Measurements from ENCODE around the gene NXPE3.

The NXPE3 gene

DNA sequence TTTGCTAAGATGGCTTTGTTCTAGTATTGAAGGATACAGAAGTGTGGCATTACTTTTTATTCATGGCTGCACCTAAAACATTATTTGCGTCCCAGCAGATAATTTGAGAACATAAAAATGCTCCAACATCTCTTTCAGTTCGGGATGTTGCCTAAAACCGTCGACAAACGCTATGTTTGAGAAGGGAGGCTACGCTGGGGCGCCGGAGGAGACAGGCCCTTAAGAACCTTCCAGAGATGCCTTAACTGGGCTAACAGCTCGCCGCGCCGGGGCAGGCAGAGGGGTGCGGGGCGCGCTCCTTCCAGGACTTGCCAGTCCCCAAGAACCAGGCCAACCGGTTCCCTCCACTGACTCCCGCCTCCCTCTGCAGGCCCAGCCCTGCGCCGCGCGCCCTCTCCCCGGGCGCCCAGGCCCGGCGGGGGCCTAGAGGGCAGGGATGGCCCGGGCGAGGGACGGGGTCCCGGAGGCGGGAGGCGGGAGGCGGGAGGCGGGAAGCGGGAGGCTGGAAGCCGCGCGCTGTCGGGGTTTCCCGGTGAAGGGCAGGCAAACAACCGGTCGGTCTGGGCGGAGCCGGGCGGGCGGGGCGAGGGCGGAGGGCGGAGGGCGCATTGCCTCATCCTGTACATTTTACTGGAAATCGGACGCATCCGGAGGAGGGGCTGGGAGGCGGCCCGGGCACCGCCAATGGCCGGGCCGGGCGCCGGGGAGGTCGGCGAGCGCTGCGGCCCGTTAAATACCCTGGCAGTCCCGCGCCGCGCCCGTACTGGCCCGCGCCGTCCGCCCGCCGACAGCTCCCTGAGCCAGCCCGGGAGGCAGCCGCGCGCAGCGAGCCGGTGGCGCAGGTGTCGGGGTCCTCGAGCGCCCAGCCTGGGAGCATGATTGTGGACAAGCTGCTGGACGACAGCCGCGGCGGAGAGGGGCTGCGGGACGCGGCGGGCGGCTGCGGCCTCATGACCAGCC, 70.0 kb downstream of the NXPE3 start, which contains the start of gene NFKBIZ:
TSS of gene NFKBIZ (plus strand) at position 761 of the 960 bp plus-strand sequence. CDS start at position 876, 115 bp downstream.
- H3K4me3 ChIP-seq (ENCODE audit: low read length): peak within 1 kb of the TSS; percentile 98
- TF ChIP-seq ZNF274 (IDR thresholded peaks at IDR 0.05; ENCODE audit: low read depth, low read length): no peak

DNA sequence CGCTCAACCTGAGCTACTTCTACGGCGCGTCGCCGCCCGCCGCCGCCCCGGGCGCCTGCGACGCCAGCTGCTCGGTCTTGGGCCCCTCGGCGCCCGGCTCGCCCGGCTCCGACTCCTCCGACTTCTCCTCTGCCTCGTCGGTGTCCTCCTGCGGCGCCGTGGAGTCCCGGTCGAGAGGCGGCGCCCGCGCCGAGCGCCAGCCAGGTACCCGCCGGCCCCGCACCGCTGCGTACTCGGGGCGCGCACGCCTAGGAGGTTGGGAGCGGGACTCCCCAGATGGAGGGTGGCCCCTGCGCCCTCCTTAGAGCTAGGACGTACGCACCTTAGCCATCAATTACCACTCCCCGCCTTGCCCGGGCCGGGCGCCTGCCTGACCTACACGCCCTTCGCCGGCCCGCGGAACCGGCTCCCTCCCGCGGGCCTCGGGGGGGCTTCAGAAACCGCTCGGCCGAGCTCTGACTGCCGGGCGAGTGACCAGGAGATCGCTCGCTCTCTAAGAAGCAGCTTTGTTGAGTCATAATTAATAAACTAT, 70.8 kb downstream of the NXPE3 start:
- H3K4me3 ChIP-seq (ENCODE audit: low read length): peak overlapping the region; percentile 98
- TF ChIP-seq ZNF274 (IDR thresholded peaks at IDR 0.05; ENCODE audit: low read depth, low read length): no peak

DNA sequence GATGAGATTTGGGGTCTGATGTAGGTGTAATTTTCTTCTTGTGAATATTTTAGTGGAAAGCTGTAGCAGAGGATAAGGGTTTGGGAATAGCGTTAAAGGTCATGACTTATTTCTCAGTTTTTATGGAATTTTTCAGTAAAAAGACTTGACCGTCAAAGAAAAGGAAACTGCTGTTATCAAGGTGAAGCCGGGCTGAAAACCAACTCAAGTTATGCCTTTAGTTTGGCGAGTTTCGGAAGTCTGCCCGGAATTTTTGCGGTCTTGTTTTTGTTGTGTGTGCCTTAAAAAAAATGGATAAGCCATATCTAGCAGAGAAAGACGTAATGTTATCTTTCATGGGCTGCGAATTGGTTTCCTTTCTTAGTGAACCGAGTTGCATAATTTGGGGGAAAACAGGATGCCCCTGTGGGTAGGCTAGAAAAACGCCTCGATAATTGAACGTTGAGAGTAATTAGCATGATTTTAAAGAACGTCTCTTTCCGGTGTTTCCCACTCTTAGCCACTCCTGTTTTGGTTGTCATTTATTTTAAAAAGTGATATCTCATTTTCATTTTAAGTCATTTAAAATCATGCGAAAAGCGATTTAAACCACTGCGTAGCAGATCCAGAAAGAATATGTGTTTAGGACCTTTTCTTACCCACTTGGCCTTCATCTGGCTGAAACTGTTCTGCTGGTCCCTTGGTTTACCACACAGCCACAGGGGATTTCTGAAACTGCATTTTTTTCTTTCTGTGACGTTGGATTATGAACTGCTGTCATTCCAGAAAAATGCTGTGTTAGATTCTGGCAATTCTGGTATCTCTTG, 71.4 kb downstream of the NXPE3 start:
- TF ChIP-seq ZNF274 (IDR thresholded peaks at IDR 0.05; ENCODE audit: low read depth, low read length): no peak
- peak overlapping the region; percentile 98 for H3K4me3 ChIP-seq (ENCODE audit: low read length)

DNA sequence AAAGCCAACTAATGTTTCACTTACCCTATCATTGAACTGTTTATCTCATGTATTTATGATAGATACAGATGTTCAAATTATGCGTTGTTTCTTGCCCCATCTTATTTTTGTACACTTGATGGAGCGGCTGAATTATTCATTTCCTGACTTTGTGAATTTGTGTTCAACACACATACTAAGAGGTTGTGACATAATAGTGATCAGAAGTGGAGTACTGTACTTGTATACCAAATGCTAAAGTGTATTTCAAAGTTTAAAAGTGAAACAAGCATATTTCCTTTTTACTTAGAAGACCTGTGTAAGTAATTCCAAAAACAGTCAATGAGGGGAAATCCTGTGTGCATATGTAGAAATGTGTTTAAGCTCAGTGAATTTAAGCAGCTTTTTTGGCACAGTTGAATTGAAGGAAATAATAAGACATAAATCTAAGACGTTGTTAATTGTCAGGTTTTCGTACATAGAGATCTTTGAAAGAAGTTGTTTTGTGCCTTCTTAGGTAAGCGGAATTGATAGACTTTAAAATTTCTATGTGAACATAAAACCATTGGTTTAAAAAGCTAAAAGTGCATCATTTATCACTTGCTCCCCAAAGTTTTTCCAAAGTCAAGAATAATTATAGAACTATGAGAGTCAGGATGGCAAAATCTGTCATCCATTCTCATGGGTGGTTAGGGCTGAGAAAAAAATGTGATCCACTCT, 72.2 kb downstream of the NXPE3 start:
- peak overlapping the region; percentile 98 for H3K4me3 ChIP-seq (ENCODE audit: low read length)
- no peak for TF ChIP-seq ZNF274 (IDR thresholded peaks at IDR 0.05; ENCODE audit: low read depth, low read length)

DNA sequence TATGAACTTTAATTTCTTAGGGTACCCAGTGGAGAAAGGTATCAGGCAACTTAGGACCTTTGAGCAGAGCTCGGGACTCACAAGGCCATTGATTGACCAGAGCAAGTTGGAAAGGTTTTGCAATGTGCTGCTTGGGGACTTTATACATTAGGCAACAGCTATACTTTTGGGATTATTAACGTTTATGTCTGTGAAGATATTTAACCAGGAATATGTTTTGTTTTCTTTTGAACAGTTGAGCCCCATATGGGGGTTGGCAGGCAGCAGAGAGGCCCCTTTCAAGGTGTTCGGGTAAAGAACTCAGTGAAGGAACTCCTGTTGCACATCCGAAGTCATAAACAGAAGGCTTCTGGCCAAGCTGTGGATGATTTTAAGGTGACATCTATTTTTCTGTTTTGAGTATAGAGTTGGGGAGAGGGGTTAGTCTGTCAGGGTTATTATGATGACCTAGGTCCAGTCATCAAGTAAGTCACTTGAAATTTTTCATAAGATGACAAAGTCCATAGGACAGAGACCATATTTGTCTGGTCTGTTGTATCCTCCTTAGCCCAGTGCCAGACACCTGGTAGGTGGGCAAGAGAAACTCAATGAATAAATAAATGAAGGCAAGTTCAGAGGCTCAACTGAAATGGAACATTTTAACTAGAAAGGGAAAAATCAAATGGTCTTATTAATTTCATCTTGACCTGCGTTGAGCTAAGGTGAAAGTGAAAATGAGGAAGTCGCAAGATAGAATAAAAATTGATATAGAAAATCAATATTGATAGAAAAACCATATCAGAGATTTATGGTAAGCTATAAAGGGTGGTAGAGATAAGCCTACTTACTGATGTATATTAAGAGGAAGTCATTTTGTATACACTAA, 73.1 kb downstream of the NXPE3 start:
- peak overlapping the region; percentile 98 for H3K4me3 ChIP-seq (ENCODE audit: low read length)
- TF ChIP-seq ZNF274 (IDR thresholded peaks at IDR 0.05; ENCODE audit: low read depth, low read length): no peak

DNA sequence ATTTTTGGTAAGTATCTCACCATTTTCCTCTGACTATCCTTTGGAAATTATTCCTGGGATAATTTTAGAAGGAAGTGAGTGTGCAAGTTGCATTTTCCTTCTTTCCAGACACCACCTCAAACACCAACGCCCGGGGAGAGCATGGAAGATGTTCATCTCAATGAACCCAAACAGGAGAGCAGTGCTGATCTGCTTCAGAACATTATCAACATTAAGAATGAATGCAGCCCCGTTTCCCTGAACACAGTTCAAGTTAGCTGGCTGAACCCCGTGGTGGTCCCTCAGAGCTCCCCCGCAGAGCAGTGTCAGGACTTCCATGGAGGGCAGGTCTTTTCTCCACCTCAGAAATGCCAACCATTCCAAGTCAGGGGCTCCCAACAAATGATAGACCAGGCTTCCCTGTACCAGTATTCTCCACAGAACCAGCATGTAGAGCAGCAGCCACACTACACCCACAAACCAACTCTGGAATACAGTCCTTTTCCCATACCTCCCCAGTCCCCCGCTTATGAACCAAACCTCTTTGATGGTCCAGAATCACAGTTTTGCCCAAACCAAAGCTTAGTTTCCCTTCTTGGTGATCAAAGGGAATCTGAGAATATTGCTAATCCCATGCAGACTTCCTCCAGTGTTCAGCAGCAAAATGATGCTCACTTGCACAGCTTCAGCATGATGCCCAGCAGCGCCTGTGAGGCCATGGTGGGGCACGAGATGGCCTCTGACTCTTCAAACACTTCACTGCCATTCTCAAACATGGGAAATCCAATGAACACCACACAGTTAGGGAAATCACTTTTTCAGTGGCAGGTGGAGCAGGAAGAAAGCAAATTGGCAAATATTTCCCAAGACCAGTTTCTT, 74.2 kb downstream of the NXPE3 start:
- peak overlapping the region; percentile 22; the same call in 1 of the 2 replicates for H3K4me3 ChIP-seq (ENCODE audit: low read length)
- TF ChIP-seq ZNF274 (IDR thresholded peaks at IDR 0.05; ENCODE audit: low read depth, low read length): no peak

DNA sequence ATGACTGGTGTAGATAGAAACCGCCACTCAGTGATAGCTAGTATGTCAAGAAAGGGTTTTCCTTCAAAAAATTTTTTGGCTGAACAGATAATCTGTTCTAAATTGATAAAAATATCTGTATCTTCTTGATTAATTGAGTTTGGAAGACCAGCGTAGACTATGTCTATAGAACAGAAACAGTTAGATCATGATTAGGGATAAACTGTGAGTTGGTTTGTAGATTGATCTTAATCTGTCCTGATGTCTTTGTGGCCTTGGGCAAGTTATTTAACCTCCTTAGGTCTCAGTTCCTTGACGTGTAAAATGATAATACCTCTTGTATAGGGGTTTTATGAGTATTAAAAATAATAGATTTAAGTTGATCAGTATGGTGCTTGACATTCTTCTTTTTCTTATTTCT, 75.0 kb downstream of the NXPE3 start:
- no peak for TF ChIP-seq ZNF274 (IDR thresholded peaks at IDR 0.05; ENCODE audit: low read depth, low read length)
- no peak overlapping the region for H3K4me3 ChIP-seq (ENCODE audit: low read length)

DNA sequence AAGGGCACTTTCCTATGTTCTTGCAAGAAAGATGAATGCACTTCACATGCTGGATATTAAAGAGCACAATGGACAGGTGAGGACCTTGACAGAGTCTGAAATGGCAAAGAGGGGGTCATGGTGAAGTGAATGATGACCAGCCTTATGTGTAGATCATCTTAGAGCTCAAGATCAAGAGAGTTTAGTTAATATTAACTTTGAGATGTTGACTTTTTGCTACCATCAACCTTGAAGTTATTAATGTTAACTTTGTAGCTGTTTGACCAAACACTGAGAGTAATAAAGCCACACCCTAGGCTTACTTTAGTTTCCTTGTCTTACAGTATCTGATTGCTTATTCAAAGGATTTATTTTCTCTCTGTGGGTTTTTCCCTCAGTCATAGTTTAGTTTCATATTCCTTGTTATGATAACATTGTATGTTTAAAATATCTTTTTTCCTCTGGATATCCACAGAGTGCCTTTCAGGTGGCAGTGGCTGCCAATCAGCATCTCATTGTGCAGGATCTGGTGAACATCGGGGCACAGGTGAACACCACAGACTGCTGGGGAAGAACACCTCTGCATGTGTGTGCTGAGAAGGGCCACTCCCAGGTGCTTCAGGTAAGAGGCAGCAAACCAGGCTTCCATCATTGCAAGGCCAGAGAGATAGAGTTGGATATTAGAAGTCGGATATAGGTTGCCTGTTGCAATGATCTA, 75.7 kb downstream of the NXPE3 start:
- TF ChIP-seq ZNF274 (IDR thresholded peaks at IDR 0.05; ENCODE audit: low read depth, low read length): no peak
- H3K4me3 ChIP-seq (ENCODE audit: low read length): no peak overlapping the region

DNA sequence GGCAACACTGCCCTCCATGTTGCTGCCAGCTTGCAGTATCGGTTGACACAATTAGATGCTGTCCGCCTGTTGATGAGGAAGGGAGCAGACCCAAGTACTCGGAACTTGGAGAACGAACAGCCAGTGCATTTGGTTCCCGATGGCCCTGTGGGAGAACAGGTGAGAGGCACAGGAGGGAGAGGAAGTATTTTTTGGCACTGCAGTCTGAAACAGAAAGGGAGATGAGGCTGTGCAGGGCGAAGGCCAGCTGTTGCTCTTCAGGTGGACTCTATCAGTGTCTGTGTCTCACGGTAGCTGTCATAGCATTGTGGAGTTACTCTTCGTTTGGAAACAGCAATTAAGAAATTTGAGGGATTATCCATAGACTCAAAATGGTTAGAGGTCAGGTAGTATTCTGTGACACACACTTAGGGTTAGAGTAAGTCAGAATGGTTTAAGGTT, 78.3 kb downstream of the NXPE3 start:
- no peak for TF ChIP-seq ZNF274 (IDR thresholded peaks at IDR 0.05; ENCODE audit: low read depth, low read length)
- no peak overlapping the region for H3K4me3 ChIP-seq (ENCODE audit: low read length)

DNA sequence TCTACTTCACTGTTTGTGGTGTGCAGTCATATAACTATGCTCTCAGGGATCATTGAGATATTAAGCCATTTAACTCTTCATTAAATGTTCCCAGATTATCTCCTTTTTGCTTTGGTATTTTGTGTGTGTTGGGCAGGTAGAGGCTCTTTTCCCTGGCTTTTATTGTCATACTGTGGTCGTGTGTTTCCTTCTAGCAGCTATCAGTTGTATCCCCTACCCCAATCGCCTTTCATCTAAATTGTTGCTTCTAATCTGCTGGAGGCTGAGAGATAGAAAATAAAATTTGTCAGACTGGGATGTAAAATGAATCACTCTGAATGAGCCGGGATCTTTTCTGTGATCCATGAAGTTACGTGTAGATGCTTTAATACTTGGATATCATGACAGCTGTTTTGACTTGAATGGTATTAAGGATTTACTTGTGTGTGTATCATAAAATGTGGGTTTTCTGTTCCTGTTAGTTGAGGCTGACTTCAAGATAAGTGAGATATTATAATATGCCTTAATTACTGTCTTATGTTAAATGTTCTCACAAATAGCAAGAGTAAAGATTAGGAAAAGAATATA, 79.5 kb downstream of the NXPE3 start:
- H3K4me3 ChIP-seq (ENCODE audit: low read length): no peak overlapping the region
- TF ChIP-seq ZNF274 (IDR thresholded peaks at IDR 0.05; ENCODE audit: low read depth, low read length): no peak

DNA sequence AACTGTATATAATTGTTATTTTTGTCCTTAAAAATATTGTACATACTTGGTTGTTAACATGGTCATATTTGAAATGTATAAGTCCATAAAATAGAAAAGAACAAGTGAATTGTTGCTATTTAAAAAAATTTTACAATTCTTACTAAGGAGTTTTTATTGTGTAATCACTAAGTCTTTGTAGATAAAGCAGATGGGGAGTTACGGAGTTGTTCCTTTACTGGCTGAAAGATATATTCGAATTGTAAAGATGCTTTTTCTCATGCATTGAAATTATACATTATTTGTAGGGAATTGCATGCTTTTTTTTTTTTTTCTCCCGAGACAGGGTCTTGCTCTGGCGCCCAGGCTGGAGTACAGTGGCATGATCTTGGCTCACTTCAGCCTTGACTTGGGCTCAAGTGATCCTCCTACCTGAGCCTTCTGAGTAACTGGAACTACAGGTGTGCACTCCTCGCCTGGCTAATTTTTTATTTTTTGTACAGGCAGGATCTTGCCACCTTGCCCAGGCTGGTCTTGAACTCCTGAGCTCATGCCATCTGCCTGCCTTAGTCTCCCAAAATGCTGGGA, 81.0 kb downstream of the NXPE3 start:
- TF ChIP-seq ZNF274 (IDR thresholded peaks at IDR 0.05; ENCODE audit: low read depth, low read length): no peak
- H3K4me3 ChIP-seq (ENCODE audit: low read length): no peak overlapping the region

Data from GM08714 (cell line).